Measurements from ENCODE around the gene DPYD.

The DPYD gene

GRCh38 chr1:97906567-97907241, 14.1 kb downstream of the DPYD start:
- peak; percentile 90 for DNase-seq

DNA sequence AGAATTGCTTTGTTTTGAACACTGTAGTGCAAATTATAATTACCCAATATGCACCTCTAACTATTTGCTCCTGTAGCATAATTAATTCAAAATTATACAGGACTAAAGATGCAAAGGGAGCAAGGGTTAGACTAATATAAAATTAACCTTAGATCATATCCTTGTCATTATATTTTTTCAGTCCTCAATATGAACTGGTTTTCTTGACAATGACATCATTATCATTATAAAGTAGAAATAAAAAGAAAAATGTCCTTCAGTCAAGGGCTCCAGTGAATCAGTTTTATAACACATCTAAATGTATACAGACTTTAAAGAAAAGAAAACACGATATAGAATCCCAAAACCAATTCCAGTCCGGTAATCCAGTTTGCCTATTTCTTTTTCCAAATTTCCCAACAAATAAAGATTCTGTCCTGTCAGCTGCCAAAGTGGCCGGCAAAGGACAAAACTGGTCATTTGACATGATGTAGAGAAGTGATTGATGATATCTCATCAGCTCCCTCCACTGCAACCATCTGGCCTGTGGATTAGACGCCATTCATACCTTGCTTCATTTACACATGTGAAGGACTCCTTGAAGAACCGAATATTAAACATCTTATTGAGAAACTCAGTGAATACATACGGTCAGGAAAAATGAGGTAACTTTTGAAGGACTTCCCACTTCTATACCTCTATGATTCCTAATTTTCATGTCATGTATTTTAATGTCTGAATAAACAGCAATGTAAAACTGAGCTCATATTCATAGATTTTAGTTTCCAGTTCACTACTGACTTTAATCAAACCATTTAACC, 15.5 kb downstream of the DPYD start:
- peak; percentile 38 for DNase-seq

GRCh38 chr1:97904534-97904933, 16.3 kb downstream of the DPYD start:
- peak; percentile 92 for DNase-seq

GRCh38 chr1:97903626-97904025, 17.2 kb downstream of the DPYD start:
- no peak for DNase-seq

GRCh38 chr1:97902067-97902466, 18.8 kb downstream of the DPYD start:
- no peak for DNase-seq

DNA sequence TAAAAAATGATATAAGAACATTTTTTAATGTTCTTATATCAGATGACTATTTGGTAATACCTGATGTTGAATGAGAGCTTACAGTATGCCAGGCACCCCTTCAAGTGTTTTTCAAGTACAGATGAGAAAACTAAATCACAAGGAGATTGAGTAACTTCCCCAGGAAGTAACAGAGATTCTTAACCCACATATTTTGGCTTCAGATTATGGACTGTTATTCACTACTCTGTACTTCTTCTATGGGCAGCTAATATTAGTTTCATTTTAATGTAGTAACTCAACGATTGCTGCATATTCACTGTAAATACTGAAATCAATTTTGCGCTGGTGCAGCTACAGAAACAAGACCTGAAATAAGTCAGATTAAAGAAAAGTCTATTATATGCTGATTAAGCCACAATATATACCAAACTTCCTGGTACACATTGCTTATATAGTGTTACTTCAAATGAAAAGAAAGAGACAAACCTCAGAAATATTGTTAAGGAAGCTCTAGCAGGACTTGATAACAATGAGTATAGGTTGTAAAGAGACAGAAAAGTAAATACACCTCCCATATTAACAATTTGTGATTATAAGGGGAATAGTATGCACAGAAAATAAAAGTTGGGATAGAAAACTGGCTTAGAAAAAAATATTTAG, 19.7 kb downstream of the DPYD start:
- DNase-seq = peak; percentile 91

- no peak for DNase-seq
Observed at GRCh38 chr1:97898948-97899347, 21.9 kb downstream of the DPYD start.

DNA sequence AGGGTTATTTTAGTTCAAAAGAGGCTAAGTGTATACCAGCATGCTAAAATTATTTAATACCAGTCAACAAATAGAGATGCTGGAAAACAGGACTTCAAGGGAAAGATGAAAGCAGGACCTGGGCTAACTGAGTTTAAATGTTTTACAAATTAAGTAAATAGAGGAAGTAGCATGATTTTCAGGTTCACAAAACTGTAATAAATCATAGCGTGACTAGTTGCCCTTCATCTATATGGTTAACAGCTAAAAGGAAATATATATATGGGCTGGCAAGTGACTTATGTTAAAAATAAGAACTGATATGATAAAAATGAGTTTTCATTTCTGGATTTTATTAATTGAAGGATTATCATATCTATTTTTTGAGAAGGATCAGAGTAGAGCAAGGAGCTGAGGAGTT, 25.6 kb downstream of the DPYD start:
- no peak for DNase-seq

DNA sequence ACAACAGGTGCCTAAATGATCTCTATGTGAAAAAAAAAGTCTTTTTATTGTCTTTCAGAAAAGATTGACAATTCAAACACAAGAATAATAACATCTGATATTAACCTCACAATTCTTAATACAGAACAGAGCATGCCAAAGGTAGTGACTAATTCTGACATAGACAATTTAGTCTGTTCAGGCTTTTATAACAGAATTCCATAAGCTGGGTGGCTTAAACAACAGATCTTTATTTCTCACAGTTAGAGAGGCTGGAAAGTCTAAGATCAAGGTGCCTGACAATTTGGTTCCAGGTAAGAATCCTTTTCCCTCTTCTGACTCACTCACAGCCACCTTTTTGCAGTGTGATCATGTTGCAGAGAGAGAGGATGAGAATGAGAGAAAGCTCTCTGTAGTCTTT, 27.0 kb downstream of the DPYD start:
- DNase-seq = no peak

- DNase-seq = no peak
Observed at GRCh38 chr1:97886199-97886598, 34.6 kb downstream of the DPYD start.

DNA sequence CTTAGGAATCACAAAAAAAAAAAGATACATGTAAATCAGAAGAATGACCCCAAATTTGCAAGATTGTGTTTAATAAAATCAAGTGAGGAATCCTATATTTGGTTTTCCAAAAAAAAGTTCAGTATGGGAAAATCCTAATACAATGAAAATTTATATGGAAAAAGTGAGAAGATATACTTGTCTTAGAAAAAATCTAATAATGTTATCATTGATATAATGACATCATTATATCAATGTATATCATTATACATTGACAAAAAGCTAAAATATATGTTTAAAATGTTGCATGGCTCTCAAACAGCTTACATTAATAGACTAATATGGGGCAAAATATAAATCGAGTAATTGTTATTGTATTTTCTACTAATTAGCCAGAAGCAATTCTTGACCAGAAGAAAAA, 37.0 kb downstream of the DPYD start:
- DNase-seq = no peak

DNA sequence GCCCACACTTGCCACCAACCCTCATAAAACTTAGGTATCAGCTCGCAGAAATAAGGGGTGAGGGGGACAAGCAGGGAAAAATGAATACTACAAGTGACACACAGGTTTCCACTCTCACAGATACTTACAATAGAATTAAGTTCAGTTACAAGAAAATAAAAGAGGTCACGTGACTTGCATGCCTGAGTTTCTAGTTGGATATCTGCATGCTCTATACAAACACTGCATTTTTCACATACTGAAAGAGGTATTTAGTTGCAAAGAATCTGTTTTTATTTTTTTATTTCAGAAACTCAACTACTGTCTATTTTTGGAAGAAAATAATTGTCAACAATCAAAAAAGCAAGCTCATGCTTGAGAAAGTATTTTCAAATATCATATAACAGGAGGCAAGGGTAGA, 43.5 kb downstream of the DPYD start:
- DNase-seq = no peak

GRCh38 chr1:97875996-97876395, 44.8 kb downstream of the DPYD start:
- DNase-seq = no peak

- DNase-seq = no peak
Observed at GRCh38 chr1:97870589-97870988, 50.2 kb downstream of the DPYD start.

- DNase-seq = no peak
Observed at GRCh38 chr1:97869441-97869840, 51.4 kb downstream of the DPYD start.

GRCh38 chr1:97867127-97867526, 53.7 kb downstream of the DPYD start:
- DNase-seq = no peak

DNA sequence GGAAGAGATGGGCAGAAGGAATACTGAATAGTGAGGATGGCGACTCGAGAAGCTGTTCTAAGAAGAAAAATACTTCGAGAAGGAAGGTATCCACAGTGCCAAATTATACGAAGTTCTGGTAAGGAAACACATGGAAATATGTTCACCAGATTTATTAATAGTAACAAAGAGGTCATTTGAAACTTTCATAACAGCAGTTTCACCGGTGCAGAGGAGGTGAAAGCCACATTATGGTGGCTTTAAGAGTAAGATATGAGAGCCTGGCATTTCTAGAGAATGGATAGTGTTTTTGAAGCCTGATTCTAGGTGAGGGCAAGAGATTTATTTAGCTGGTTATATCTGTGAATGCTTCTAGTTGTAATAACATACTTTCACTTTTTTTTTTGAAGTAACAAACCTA, 56.2 kb downstream of the DPYD start:
- DNase-seq = no peak

DNA sequence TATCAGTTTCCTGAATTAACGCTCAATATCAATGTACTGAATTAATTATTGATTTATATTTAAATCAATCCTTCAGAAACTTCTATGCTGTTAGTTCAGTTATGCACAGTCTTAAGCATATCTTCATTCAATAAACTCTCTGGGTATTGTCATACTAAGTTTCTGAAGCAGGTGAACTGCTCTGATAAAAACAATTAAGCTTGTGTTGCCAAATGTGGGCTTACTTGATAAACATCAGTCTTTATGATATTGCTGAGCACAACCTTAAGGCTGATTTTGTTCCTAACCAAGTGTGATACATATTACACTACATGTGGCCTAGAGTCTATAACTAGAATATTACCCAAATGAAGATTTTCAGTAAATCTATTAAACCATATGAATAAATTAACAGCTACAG, 67.6 kb downstream of the DPYD start:
- no peak for DNase-seq

- DNase-seq = peak; percentile 92
Observed at GRCh38 chr1:97849345-97850340, 71.2 kb downstream of the DPYD start.

GRCh38 chr1:97845805-97846204, 75.0 kb downstream of the DPYD start:
- no peak for DNase-seq

DNA sequence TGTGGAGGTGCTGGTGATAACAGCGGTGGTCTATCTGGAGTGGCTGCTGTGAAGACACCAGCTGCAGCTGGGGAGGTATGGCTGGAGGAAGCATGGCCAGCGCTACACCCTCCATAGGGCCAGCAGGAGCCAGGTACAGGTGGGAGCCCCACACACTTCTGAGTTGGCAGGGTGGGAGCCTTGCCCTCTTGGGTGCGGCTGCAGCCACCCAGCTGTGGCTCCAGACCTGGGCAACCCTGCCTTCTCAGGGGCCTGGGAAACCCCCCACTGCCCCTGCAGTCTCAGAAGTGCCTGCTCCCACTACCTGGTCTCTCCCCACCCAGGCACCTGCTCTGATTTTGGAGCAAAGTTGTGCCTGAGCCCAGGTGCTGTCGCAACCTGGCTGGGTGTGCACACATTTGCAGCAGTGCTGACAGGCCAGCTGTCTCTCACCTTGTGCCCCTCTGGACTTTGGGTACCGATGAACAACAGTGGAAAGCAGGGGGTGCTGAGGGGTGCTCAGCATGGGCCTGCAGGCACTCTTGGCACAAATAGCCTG, 76.2 kb downstream of the DPYD start:
- no peak for DNase-seq

- peak; percentile 49 for DNase-seq
Observed at GRCh38 chr1:97841338-97841737, 79.5 kb downstream of the DPYD start.

GRCh38 chr1:97837161-97837560, 83.7 kb downstream of the DPYD start:
- DNase-seq = no peak

Data from inflammatory macrophage treated with lipopolysaccharide for 4 hours (primary cell).